T-helper 17 cell (primary cell): ENCODE data around the gene B3GNT5. TPM values are rescaled to one million over a fixed set of nuclear protein-coding genes. Genes with fewer than 3 reads are reported as not detected.

Experiments used
- ATAC-seq: fragments of 150-1000 bp; cut with Tn5 transposase; 2 replicates; pipeline ENCODE4 v1.10.0; 2021; ENCODE audit warnings: mild to moderate bottlenecking, moderate library complexity
- DNase-seq, 3 donors: peaks; one replicate each; pipeline versions ENCODE4 v3.0.0 to v3.0.0-alpha.2; 2020 to 2021
- H3K9me3 ChIP-seq: one replicate; pipeline ENCODE4 v1.7.0; 2013; ENCODE audit warnings: low read length, mild to moderate bottlenecking; ENCODE audit not compliant: control insufficient read depth, poor library complexity, severe bottlenecking
- H3K27ac Mint-ChIP-seq: one replicate; pipeline ENCODE4 v1.8.0; 2022; ENCODE audit warnings: mild to moderate bottlenecking, moderate library complexity, mixed read lengths
- H3K27me3 Mint-ChIP-seq: one replicate; pipeline ENCODE4 v1.8.0; 2022; ENCODE audit warnings: mixed read lengths
- H3K36me3 Mint-ChIP-seq: one replicate; pipeline ENCODE4 v1.8.0; 2022; ENCODE audit warnings: low read depth, mixed read lengths
- H3K4me1 Mint-ChIP-seq: one replicate; pipeline ENCODE4 v1.8.0; 2022; ENCODE audit warnings: mild to moderate bottlenecking, mixed read lengths
- H3K4me3 Mint-ChIP-seq: one replicate; pipeline ENCODE4 v1.8.0; 2022; ENCODE audit warnings: mild to moderate bottlenecking, moderate library complexity, mixed read lengths
- total RNA-seq, 4 donors: library from RNA in 2 of 4; stranded (reverse) in 2 of 4; gene quantifications; one replicate each; pipeline ENCODE4 v1.2.3 and lab custom pipeline; 2022 to 2026

B3GNT5 gene
- total RNA-seq, 2 donors from 2014 or later = 1.6 to 2.1 TPM

DNA sequence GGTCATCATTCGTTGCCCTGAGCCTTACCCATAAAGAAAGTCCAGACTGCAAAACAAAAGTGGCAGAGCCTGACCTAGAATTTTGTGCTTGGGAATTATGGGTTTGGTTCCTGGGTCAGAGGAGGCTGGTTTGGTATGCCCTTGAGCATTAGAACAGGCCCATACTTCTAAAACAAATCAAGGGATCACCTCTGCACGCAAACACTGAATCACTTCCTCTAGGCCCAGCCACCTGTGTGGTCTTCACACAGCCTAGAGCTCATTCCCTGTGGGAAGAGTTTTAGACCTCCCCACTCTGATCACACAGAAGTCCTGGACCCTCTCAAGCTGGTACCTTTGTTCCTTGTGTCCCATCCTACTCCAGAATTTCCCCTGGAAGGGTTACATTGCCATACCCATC lies 59.4 kb downstream of the B3GNT5 start:
- H3K9me3 ChIP-seq = no peaks in the 10 kb centered on the region
- H3K4me3 Mint-ChIP-seq = no peak overlapping the region
- no peak for ATAC-seq
- no peak for DNase-seq
- peaks cover 2% of the 10 kb centered on the region for H3K4me1 Mint-ChIP-seq
- peaks cover 12% of the 10 kb centered on the region for H3K36me3 Mint-ChIP-seq
- H3K27me3 Mint-ChIP-seq = no peaks in the 10 kb centered on the region
- no peak overlapping the region for H3K27ac Mint-ChIP-seq

DNA sequence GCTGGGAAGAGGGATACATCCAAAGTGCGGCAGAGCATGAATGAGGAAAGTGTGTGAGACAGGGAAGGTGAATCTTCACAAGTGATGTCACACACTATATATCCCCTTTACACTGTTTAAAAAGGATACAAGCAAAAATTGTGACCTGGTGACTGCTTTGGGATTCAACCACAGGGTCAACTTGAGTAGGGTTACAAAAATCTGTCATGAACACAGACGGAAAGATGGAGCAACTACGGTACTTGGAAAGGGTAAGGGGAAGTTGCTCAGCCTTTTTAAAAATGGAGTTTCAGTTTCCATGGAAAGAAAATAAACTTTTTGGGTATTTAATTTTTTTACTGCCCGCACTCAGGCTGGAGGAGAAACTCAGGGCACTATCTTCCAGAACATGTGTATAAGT lies 60.3 kb downstream of the B3GNT5 start:
- ATAC-seq (no peak), DNase-seq (no peak)
- peaks cover 4% of the 10 kb centered on the region for H3K4me1 Mint-ChIP-seq
- no peak overlapping the region for H3K27ac Mint-ChIP-seq
- no peak overlapping the region for H3K4me3 Mint-ChIP-seq
- no peaks in the 10 kb centered on the region for H3K27me3 Mint-ChIP-seq
- H3K9me3 ChIP-seq = no peaks in the 10 kb centered on the region
- peaks cover 10% of the 10 kb centered on the region for H3K36me3 Mint-ChIP-seq

DNA sequence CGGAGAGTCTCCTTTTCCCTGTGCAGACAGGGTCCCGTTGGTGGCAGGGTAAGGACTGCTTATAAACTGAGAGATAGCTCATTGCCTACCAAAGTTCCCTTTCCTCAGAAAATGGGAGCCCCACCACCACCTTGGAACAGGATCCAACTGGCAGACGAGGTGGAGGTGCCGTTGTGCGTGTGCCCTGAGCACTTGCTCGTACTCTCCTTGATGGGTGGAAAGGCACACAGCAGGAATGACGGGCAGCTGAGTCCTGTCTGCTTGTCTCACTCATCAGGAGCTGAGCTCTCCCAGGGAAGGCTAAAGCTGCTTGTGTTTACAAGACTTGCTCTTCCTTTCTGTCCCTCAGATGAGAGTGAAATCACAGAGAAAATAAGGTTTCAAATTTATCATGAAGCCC lies 60.7 kb downstream of the B3GNT5 start:
- no peak overlapping the region for H3K4me3 Mint-ChIP-seq
- peak overlapping the region; percentile 34 for H3K27ac Mint-ChIP-seq
- H3K27me3 Mint-ChIP-seq = no peaks in the 10 kb centered on the region
- H3K4me1 Mint-ChIP-seq = peaks cover 4% of the 10 kb centered on the region
- DNase-seq (no peak), ATAC-seq (no peak)
- peaks cover 10% of the 10 kb centered on the region for H3K36me3 Mint-ChIP-seq
- H3K9me3 ChIP-seq = no peaks in the 10 kb centered on the region

DNA sequence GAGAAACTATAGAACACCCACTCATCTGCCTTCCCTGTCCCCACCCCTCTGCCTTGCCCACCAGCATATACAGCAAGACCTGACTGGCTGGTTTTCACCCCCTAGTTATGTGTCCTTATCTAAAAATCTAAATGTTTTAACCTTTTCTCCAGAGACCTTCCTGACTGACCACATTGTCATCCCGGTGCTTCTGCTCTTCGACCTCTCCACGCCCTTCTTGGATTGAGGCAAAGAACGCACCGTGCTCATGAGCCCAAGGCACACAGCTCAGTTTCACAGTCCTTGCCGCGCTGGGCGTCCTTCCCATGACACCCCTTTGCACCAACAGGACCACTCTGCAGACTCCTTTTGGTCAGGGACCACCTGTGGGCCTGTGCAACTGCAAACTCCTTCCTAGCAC lies 62.7 kb downstream of the B3GNT5 start:
- no peaks in the 10 kb centered on the region for H3K9me3 ChIP-seq
- ATAC-seq (no peak), DNase-seq (no peak)
- H3K27ac Mint-ChIP-seq = no peak overlapping the region
- no peaks in the 10 kb centered on the region for H3K27me3 Mint-ChIP-seq
- peaks cover 6% of the 10 kb centered on the region for H3K36me3 Mint-ChIP-seq
- H3K4me3 Mint-ChIP-seq = no peak overlapping the region
- H3K4me1 Mint-ChIP-seq = peaks cover 12% of the 10 kb centered on the region

DNA sequence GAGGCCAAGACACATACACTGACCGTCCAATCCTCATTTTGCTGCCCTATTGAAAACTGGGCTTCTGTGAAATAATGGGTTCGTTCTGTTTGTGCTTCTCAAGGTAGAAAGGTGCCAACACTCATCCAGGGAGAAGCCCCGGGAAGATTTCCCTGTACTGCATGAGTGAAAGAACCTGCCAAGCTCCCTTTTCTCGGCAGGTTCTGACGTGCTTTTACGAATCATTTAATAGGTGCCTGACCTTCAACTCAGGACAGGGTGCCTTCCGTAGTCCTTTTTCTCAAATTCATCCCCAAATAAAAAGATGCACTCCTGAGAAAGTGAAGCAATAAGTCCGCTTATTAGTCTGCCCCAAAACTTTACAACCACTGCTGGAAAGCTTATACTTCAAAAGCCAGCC lies 64.2 kb downstream of the B3GNT5 start:
- no peaks in the 10 kb centered on the region for H3K27me3 Mint-ChIP-seq
- ATAC-seq (no peak), DNase-seq (no peak)
- H3K27ac Mint-ChIP-seq = no peak overlapping the region
- no peaks in the 10 kb centered on the region for H3K9me3 ChIP-seq
- peaks cover 2% of the 10 kb centered on the region for H3K36me3 Mint-ChIP-seq
- H3K4me1 Mint-ChIP-seq = peaks cover 14% of the 10 kb centered on the region
- H3K4me3 Mint-ChIP-seq = no peak overlapping the region

DNA sequence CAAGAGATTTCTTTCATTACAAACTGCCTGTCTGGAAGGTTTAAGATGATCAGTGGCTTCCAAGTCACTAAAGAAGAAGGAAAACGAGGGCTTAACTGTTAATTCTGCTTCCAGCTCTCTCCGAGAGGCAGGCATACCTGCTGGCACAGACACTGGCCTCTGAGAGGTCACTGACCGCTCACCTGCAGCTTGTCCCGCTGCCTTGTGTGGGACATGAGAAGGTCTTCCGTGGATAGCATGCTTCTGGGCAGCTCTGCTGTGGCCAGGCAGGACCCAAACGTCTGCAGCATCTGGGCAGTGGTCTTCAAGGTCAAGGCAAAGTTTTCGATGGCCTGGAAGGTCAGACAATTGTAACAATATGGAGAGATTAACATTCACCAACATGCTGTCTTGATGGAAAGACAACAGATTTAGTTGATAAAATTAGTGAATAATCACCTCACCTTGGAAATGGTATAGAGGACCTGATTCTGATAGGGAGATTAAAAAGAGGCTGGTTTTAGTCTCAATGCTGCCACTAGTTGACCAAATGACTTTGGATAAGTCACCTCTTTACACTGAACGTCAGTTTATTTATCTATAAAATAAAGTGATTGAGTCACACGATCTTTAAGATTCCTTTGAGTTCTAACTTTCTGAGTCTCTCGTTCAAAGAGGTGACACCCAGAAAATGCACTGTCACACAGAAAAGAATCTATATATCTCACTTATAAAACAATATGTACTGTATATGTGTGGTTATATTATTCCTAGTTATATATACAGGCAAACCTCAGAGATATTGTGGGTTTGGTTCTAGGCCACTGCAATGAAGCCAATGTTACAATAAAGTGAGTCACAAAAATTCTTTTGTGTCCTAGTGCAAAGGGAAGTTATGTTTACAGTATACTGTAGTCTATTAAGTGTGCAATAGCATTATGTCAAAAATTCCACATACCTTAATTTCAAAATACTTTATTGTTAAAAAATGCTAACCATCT lies 65.1 kb downstream of the B3GNT5 start:
- DNase-seq (no peak), ATAC-seq (no peak)
- Mint-ChIP-seq H3K36me3 (peaks cover 2% of the 10 kb centered on the region), H3K4me3 (no peak overlapping the region), H3K27ac (no peak overlapping the region), H3K4me1 (peaks cover 14% of the 10 kb centered on the region), H3K27me3 (no peaks in the 10 kb centered on the region)
- H3K9me3 ChIP-seq = no peaks in the 10 kb centered on the region

DNA sequence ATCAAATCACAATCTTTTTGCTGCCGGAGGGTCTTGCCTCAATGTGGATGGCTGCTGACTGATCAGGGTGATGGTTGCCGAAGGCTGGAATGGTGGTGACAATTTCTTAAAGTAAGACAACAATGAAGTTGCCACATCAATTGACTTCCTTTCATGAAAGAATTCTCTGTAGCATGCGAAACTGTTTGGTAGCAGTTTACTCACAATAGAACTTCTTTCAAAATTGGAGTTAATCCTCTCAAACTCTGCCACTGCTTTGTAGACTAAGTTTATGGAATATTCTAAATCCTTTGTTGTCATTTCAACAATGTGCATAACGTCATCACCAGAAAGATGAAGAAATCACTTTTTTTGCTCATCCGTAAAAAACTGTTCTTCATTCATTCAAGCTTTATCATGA lies 65.8 kb downstream of the B3GNT5 start:
- no peaks in the 10 kb centered on the region for H3K9me3 ChIP-seq
- peaks cover 14% of the 10 kb centered on the region for H3K4me1 Mint-ChIP-seq
- peak overlapping the region; percentile 14 for H3K27ac Mint-ChIP-seq
- no peaks in the 10 kb centered on the region for H3K27me3 Mint-ChIP-seq
- no peak overlapping the region for H3K4me3 Mint-ChIP-seq
- DNase-seq (no peak), ATAC-seq (no peak)
- H3K36me3 Mint-ChIP-seq = peaks cover 2% of the 10 kb centered on the region

DNA sequence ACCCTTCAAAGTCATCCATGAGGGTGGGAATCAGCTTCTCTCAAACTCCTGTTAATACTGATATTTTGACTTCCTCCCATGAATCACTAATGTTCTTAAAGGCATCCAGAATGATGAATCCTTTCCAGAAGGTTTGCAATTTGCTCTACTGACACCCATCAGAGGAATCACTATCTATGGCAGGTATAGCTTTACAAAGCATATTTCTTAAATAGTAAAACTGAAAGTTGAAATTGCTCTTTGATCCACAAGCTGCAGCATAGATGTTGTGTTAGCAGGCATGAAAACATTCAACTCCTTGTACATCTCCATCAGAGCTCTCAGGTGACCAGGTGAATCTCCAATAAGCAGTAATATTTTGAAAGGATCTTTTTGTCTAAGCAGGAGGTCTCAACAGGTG lies 66.3 kb downstream of the B3GNT5 start:
- no peaks in the 10 kb centered on the region for H3K27me3 Mint-ChIP-seq
- no peak for ATAC-seq
- peak overlapping the region; percentile 14 for H3K27ac Mint-ChIP-seq
- DNase-seq = no peak
- H3K4me3 Mint-ChIP-seq = no peak overlapping the region
- H3K9me3 ChIP-seq = no peaks in the 10 kb centered on the region
- H3K36me3 Mint-ChIP-seq = no peaks in the 10 kb centered on the region
- H3K4me1 Mint-ChIP-seq = peaks cover 14% of the 10 kb centered on the region

Other genes with a start within 250 kb of the B3GNT5 start
- gene MCCC1, start 153.8 kb upstream of the B3GNT5 start, total RNA-seq = 10 to 100 TPM; 17.5 to 17.6 TPM
- 1 to 10 TPM; 1.9 to 2.0 TPM for gene LAMP3, start 90.5 kb upstream of the B3GNT5 start, total RNA-seq
- gene MCF2L2, start 175.4 kb downstream of the B3GNT5 start, total RNA-seq = 10 to 100 TPM; 25.7 to 27.2 TPM